ENCODE measurements around the gene CAPN14.

DNA sequence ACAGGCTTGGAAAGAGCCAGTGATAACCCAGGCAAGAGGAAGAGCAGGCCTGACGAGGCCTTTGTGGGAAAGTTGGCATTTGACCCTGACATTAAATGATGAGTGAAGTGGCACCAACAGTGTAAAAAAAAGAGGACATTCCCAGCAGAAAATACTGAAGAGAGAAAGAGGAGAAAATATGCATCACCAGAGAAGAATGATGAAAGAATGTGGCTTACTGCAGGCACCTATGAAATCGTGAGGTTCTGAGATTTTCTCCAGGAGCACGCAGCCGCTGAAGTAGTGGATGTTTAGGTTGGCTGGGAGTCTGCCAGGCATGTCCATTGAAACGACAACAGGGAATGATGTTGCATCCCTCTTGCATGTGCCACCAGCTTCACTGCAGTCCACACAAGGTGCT, 30.4 kb upstream of the CAPN14 start:
- TF ChIP-seq ZNF23 (tag by site-specific recombination; IDR thresholded peaks at IDR 0.05; ENCODE audit: borderline replicate concordance) (no peak), ZBTB8A (tag by site-specific recombination; IDR thresholded peaks at IDR 0.05) (no peak), ZNF768 (tag by site-specific recombination; IDR thresholded peaks at IDR 0.05) (no peak), ZFP3 (tag by site-specific recombination; IDR thresholded peaks at IDR 0.05; ENCODE audit: low read depth) (no peak), MYNN (tag by site-specific recombination; IDR thresholded peaks at IDR 0.05; ENCODE audit: borderline replicate concordance) (no peak), ZBTB21 (tag by site-specific recombination; IDR thresholded peaks at IDR 0.05) (no peak), ZNF701 (tag by site-specific recombination; IDR thresholded peaks at IDR 0.05) (no peak), REPIN1 (tag by site-specific recombination; IDR thresholded peaks at IDR 0.05; ENCODE audit: low read depth) (no peak), KLF16 (tag by site-specific recombination; IDR thresholded peaks at IDR 0.05) (no peak), ZNF221 (tag by site-specific recombination; IDR thresholded peaks at IDR 0.05; ENCODE audit: borderline replicate concordance) (no peak)
- TF ChIP-seq, protein P1, sequence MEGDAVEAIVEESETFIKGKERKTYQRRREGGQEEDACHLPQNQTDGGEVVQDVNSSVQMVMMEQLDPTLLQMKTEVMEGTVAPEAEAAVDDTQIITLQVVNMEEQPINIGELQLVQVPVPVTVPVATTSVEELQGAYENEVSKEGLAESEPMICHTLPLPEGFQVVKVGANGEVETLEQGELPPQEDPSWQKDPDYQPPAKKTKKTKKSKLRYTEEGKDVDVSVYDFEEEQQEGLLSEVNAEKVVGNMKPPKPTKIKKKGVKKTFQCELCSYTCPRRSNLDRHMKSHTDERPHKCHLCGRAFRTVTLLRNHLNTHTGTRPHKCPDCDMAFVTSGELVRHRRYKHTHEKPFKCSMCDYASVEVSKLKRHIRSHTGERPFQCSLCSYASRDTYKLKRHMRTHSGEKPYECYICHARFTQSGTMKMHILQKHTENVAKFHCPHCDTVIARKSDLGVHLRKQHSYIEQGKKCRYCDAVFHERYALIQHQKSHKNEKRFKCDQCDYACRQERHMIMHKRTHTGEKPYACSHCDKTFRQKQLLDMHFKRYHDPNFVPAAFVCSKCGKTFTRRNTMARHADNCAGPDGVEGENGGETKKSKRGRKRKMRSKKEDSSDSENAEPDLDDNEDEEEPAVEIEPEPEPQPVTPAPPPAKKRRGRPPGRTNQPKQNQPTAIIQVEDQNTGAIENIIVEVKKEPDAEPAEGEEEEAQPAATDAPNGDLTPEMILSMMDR (tag by site-specific recombination; IDR thresholded peaks at IDR 0.05) = no peak
- TF ChIP-seq, protein P2, sequence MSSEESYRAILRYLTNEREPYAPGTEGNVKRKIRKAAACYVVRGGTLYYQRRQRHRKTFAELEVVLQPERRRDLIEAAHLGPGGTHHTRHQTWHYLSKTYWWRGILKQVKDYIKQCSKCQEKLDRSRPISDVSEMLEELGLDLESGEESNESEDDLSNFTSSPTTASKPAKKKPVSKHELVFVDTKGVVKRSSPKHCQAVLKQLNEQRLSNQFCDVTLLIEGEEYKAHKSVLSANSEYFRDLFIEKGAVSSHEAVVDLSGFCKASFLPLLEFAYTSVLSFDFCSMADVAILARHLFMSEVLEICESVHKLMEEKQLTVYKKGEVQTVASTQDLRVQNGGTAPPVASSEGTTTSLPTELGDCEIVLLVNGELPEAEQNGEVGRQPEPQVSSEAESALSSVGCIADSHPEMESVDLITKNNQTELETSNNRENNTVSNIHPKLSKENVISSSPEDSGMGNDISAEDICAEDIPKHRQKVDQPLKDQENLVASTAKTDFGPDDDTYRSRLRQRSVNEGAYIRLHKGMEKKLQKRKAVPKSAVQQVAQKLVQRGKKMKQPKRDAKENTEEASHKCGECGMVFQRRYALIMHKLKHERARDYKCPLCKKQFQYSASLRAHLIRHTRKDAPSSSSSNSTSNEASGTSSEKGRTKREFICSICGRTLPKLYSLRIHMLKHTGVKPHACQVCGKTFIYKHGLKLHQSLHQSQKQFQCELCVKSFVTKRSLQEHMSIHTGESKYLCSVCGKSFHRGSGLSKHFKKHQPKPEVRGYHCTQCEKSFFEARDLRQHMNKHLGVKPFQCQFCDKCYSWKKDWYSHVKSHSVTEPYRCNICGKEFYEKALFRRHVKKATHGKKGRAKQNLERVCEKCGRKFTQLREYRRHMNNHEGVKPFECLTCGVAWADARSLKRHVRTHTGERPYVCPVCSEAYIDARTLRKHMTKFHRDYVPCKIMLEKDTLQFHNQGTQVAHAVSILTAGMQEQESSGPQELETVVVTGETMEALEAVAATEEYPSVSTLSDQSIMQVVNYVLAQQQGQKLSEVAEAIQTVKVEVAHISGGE (tag by site-specific recombination; conservative IDR thresholded peaks at IDR 0.05; ENCODE audit: low read depth) = no peak
- TF ChIP-seq, protein P3, sequence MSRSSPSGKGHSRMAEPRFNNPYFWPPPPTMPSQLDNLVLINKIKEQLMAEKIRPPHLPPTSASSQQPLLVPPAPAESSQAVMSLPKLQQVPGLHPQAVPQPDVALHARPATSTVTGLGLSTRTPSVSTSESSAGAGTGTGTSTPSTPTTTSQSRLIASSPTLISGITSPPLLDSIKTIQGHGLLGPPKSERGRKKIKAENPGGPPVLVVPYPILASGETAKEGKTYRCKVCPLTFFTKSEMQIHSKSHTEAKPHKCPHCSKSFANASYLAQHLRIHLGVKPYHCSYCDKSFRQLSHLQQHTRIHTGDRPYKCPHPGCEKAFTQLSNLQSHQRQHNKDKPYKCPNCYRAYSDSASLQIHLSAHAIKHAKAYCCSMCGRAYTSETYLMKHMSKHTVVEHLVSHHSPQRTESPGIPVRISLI (tag by site-specific recombination; IDR thresholded peaks at IDR 0.05) = no peak
- TF ChIP-seq, protein P4, sequence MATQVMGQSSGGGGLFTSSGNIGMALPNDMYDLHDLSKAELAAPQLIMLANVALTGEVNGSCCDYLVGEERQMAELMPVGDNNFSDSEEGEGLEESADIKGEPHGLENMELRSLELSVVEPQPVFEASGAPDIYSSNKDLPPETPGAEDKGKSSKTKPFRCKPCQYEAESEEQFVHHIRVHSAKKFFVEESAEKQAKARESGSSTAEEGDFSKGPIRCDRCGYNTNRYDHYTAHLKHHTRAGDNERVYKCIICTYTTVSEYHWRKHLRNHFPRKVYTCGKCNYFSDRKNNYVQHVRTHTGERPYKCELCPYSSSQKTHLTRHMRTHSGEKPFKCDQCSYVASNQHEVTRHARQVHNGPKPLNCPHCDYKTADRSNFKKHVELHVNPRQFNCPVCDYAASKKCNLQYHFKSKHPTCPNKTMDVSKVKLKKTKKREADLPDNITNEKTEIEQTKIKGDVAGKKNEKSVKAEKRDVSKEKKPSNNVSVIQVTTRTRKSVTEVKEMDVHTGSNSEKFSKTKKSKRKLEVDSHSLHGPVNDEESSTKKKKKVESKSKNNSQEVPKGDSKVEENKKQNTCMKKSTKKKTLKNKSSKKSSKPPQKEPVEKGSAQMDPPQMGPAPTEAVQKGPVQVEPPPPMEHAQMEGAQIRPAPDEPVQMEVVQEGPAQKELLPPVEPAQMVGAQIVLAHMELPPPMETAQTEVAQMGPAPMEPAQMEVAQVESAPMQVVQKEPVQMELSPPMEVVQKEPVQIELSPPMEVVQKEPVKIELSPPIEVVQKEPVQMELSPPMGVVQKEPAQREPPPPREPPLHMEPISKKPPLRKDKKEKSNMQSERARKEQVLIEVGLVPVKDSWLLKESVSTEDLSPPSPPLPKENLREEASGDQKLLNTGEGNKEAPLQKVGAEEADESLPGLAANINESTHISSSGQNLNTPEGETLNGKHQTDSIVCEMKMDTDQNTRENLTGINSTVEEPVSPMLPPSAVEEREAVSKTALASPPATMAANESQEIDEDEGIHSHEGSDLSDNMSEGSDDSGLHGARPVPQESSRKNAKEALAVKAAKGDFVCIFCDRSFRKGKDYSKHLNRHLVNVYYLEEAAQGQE (tag by site-specific recombination; IDR thresholded peaks at IDR 0.05) = no peak
